ENCODE measurements around the gene TSHZ1.
A peak's percentile ranks its signal among the peaks of the same experiment; 100 is the strongest.

The TSHZ1 gene

DNA sequence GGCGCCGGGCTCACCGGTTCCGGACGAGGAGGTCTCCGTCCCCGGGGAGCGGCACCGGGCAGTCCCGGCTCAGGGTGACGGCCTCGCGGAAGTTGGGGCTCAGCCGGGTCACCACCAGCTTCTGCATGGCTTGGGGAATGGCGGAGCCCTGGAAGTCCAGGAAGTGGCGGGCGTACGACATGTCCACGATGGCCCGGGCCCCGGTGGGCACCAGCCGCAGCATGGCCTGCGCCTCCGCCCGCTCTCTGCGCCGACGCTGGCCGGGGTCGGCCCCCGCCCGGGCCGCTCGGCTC, 1.8 kb upstream of the TSHZ1 start:
- no peak for DNase-seq (ENCODE audit: low read depth)

GRCh38 chr18:75209129-75209950, 1.3 kb upstream of the TSHZ1 start, which contains the start of gene PTGR3:
Gene PTGR3 (minus strand): TSS chr18:75209139. CDS start chr18:75209058, 81 bp downstream.
- peak; percentile 77 for DNase-seq (ENCODE audit: low read depth)

DNA sequence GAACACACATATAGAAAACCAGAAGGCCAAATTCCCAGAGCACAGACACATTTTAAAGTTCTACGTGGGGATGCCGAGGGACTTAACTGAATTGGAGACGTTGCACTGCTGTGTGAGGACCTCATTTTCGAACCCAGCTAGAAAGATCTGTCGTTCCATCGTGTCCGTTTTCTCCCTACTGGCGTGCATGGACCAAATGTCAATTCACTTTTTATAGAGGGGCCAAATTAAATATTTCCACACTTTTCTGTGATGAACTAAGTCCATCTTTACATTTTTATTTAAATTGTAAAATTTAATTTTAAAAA, 692 bp upstream of the TSHZ1 start:
- DNase-seq (ENCODE audit: low read depth): no peak

- no peak for DNase-seq (ENCODE audit: low read depth)
Observed at GRCh38 chr18:75211002-75211621, 515 bp downstream of the TSHZ1 start.

- no peak for DNase-seq (ENCODE audit: low read depth)
Observed at GRCh38 chr18:75211626-75211952, 992 bp downstream of the TSHZ1 start.

- DNase-seq (ENCODE audit: low read depth): no peak
Observed at GRCh38 chr18:75211953-75212750, 1.6 kb downstream of the TSHZ1 start.

GRCh38 chr18:75212751-75213090, 2.1 kb downstream of the TSHZ1 start:
- DNase-seq (ENCODE audit: low read depth): no peak

- no peak for DNase-seq (ENCODE audit: low read depth)
Observed at GRCh38 chr18:75213611-75214331, 3.2 kb downstream of the TSHZ1 start.

GRCh38 chr18:75214332-75214690, 3.7 kb downstream of the TSHZ1 start:
- no peak for DNase-seq (ENCODE audit: low read depth)

DNA sequence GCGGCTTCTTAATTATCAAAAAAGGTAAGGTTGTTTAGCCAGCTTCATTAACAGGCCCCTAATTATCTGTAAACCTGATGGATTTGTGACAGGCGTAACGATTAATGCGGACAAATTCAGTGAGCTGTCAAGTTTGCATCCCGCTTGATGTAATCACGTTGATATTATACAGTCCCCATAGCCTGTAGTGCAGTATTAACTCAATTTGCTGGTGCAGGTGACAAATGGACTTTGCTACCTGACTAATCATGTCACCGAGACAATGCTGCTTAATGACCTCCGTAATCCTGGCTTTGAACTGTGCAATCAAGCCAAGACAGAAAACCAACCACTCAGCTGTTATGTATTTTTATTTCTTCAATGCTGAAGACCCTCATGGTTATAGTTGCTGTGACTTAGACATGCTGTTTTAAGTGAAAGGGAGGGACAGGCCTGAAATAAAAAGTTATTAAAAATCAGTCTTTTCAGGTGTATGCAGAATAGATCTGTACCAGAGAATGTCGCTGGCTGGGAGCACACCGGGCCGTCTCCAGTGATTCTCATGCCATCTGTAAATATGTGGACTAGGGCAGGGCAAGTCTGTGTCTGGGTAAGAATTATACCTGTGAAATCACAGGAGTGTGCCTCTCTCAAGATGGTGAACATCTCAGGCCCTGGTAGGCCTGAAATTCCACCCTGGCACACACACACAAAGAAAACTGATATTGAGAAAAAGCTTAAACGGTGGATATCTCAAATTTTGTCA, 4.3 kb downstream of the TSHZ1 start:
- DNase-seq (ENCODE audit: low read depth): no peak

DNA sequence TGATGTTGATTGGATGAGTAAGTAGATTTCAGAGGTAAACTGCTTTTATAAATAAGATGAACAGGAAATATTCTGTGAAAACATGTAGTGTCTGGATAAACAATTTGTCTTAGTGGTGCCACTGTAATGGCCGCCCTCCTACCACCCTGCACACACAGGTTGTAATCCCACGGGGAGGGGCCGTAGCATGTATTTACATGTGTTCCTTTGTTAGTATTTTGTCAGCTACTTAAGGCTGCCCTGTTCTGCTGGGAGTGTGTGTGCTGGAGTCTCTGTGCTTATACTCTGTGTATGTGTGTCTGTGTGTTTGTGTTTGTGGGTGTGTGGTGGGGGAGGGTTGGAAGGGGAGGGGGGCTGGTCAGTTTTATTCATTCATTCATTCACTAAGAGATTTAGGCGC, 5.1 kb downstream of the TSHZ1 start:
- no peak for DNase-seq (ENCODE audit: low read depth)

GRCh38 chr18:75216212-75216910, 5.8 kb downstream of the TSHZ1 start:
- no peak for DNase-seq (ENCODE audit: low read depth)

DNA sequence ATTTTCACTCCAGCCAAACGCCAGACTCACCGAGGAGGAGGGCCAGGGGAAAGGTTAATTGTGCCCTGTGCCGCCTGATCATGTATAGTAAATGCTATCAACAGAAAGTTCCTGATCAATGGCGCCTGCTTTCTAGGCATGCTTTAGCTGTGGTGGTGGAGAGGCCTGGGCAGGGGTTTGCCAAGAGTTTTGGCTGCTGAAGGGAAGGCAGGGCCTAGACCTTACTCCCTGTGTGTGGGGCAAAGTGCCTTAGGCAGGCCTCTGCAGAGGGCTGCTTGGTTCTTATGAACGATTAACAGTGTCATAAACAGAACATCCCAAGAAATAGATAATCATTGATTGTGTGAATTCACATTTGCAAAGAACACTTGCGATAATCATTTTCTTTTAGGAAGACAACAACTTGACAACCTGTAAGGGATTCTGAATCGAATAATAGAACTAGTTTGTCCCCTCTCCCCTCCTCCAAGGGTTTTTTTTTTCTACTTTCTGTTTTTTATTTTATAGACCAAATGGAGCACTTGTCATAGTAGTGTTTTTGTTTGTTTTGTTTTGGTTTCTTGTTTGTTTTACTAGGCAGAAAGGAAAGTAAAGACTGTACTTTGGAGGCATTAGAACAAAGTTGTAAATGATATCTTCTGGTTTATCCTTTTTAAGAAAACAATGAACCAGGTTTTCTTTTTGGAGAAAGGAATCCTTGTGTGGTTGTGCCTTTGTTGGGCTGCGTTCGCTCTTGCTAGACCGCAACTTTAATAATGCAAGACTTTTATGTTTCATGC, 6.5 kb downstream of the TSHZ1 start:
- no peak for DNase-seq (ENCODE audit: low read depth)

GRCh38 chr18:75218065-75218923, 7.7 kb downstream of the TSHZ1 start:
- DNase-seq (ENCODE audit: low read depth): no peak

DNA sequence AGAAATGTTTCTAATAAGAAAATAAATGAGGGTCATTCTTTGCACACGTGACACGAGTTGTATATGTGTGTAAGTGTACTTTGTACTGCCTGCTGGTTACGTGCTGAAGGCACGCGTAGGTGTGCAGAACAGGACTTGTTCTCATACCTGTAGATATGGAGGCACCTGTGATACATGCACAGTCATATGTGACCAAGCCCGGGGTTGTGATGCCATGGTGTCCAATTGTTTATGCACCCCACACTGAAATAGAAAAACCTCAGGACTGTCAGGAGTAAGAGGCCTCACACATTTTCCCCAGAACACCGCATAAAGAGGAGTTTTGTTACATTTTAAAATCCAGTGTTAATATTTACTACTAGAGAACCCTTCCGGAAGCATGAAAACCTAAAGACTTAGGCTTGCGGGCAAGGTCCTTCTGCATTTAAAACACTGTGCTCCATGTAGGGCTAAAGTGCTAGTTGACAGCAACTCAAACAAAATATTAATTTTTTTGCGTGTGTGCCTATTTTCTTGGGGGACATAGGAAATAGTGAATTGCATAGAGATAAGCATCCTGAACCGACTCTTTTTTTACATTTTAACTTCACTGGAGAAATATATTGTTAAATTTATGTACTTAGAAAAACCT, 9.3 kb downstream of the TSHZ1 start:
- DNase-seq (ENCODE audit: low read depth): no peak

GRCh38 chr18:75220551-75221355, 10.2 kb downstream of the TSHZ1 start:
- DNase-seq (ENCODE audit: low read depth): no peak

GRCh38 chr18:75221397-75221796, 10.8 kb downstream of the TSHZ1 start:
- DNase-seq (ENCODE audit: low read depth): no peak

GRCh38 chr18:75221897-75222296, 11.3 kb downstream of the TSHZ1 start:
- no peak for DNase-seq (ENCODE audit: low read depth)

Data from T-helper 22 cell (primary cell).